Parathyroid adenoma (tissue), 2 donors: ENCODE data around the gene TIMP2.
A peak's percentile ranks its signal among the peaks of the same experiment; 100 is the strongest.

Source experiments
- H2AFZ ChIP-seq: fragments of 300-600 bp; sonication (generic); one replicate; pipeline ENCODE4 v1.7.0; 2017; ENCODE audit warnings: antibody characterized with exemption, mild to moderate bottlenecking
- H3K27ac ChIP-seq: fragments of 300-600 bp; sonication (generic); one replicate; pipeline ENCODE4 v1.7.0; 2017
- H3K27me3 ChIP-seq: fragments of 300-600 bp; sonication (generic); one replicate; pipeline ENCODE4 v1.7.0; 2017; ENCODE audit warnings: low read length; ENCODE audit not compliant: control insufficient read depth, insufficient read depth
- H3K36me3 ChIP-seq: fragments of 300-600 bp; sonication (generic); one replicate; pipeline ENCODE4 v1.7.0; 2017; ENCODE audit warnings: low read length; ENCODE audit not compliant: control insufficient read depth, insufficient read depth
- H3K4me1 ChIP-seq: fragments of 300-600 bp; sonication (generic); one replicate; pipeline ENCODE4 v1.7.0; 2017; ENCODE audit warnings: control low read depth
- H3K4me2 ChIP-seq: fragments of 300-600 bp; sonication (generic); one replicate; pipeline ENCODE4 v1.7.0; 2017; ENCODE audit warnings: low read length
- H3K4me3 ChIP-seq: fragments of 300-600 bp; sonication (generic); one replicate; pipeline ENCODE4 v1.7.0; 2017; ENCODE audit warnings: low read depth, low read length
- H3K79me2 ChIP-seq: fragments of 300-600 bp; sonication (generic); one replicate; pipeline ENCODE4 v1.7.0; 2017; ENCODE audit warnings: control low read depth
- H3K9ac ChIP-seq: fragments of 300-600 bp; sonication (generic); one replicate; pipeline ENCODE4 v1.7.0; 2017; ENCODE audit warnings: mild to moderate bottlenecking
- H3K9me3 ChIP-seq: fragments of 300-600 bp; sonication (generic); one replicate; pipeline ENCODE4 v1.7.0; 2017; ENCODE audit warnings: low read length; ENCODE audit not compliant: control insufficient read depth
- CTCF ChIP-seq: fragments of 300-600 bp; sonication (generic); IDR thresholded peaks from one replicate; pipeline ENCODE4 v1.7.0; 2017; ENCODE audit warnings: antibody characterized with exemption, mild to moderate bottlenecking
- donor health status: primary hyperparathyroidism.

Gene TIMP2

GRCh38 chr17:78842881-78843565, 82.2 kb downstream of the TIMP2 start:
- peaks cover 17% of the 10 kb centered on the region for H3K79me2 ChIP-seq
- no peak overlapping the region for H3K4me3 ChIP-seq
- H3K9me3 ChIP-seq, result no peaks in the 10 kb centered on the region
- H3K4me1 ChIP-seq, result peaks cover 10% of the 10 kb centered on the region
- H2AFZ ChIP-seq, result no peak overlapping the region
- H3K4me2 ChIP-seq, result no peak overlapping the region
- no peaks in the 10 kb centered on the region for H3K36me3 ChIP-seq
- no peak overlapping the region for H3K9ac ChIP-seq
- peak; percentile 21 for TF ChIP-seq CTCF
- H3K27me3 ChIP-seq, result no peaks in the 10 kb centered on the region
- H3K27ac ChIP-seq, result no peak overlapping the region

GRCh38 chr17:78840780-78841611, 84.2 kb downstream of the TIMP2 start, which contains the start of gene USP36:
USP36 (minus strand) TSS chr17:78840814; CDS start chr17:78836363, 4,451 bp downstream.
- Histone ChIP-seq H3K79me2 (peaks cover 31% of the 10 kb centered on the region), H3K9ac (peak within 1 kb of the TSS; percentile 89), H3K27me3 (no peaks in the 10 kb centered on the region), H3K4me1 (peaks cover 10% of the 10 kb centered on the region), H3K9me3 (no peaks in the 10 kb centered on the region), H3K4me3 (peak within 1 kb of the TSS; percentile 92), H2AFZ (peak within 1 kb of the TSS; percentile 90), H3K4me2 (peak within 1 kb of the TSS; percentile 92), H3K27ac (peak within 1 kb of the TSS; percentile 93), H3K36me3 (no peaks in the 10 kb centered on the region)
- TF ChIP-seq CTCF, result no peak

- no peak for TF ChIP-seq CTCF
- Histone ChIP-seq H3K4me3 (peak overlapping the region; percentile 92), H3K4me1 (peaks cover 10% of the 10 kb centered on the region), H3K27me3 (no peaks in the 10 kb centered on the region), H3K4me2 (peak overlapping the region; percentile 80), H3K9me3 (no peaks in the 10 kb centered on the region), H3K9ac (peak overlapping the region; percentile 89), H3K36me3 (no peaks in the 10 kb centered on the region), H3K27ac (peak overlapping the region; percentile 93), H3K79me2 (peaks cover 36% of the 10 kb centered on the region), H2AFZ (peak overlapping the region; percentile 90)
Observed at GRCh38 chr17:78840530-78840779, 84.7 kb downstream of the TIMP2 start.

GRCh38 chr17:78839762-78840529, 85.2 kb downstream of the TIMP2 start:
- H2AFZ ChIP-seq, result peak overlapping the region; percentile 90
- peak overlapping the region; percentile 93 for H3K27ac ChIP-seq
- H3K9me3 ChIP-seq, result no peaks in the 10 kb centered on the region
- peak overlapping the region; percentile 80 for H3K4me2 ChIP-seq
- peaks cover 39% of the 10 kb centered on the region for H3K79me2 ChIP-seq
- H3K4me1 ChIP-seq, result peaks cover 10% of the 10 kb centered on the region
- no peaks in the 10 kb centered on the region for H3K27me3 ChIP-seq
- H3K4me3 ChIP-seq, result peak overlapping the region; percentile 92
- no peaks in the 10 kb centered on the region for H3K36me3 ChIP-seq
- TF ChIP-seq CTCF, result no peak
- peak overlapping the region; percentile 89 for H3K9ac ChIP-seq
